ENCODE measurements around the gene MLLT10.

- TF ChIP-seq SP1 (CRISPR knock-in tag; conservative IDR thresholded peaks at IDR 0.05) (no peak), ELF4 (CRISPR knock-in tag; IDR thresholded peaks at IDR 0.05; ENCODE audit: low read depth) (no peak), CTCF (IDR thresholded peaks at IDR 0.05) (no peak), FOXJ3 (CRISPR knock-in tag; IDR thresholded peaks at IDR 0.05; ENCODE audit: borderline replicate concordance) (no peak), FOXP1 (CRISPR knock-in tag; IDR thresholded peaks at IDR 0.05; ENCODE audit: borderline replicate concordance) (no peak), MAX (CRISPR knock-in tag; IDR thresholded peaks at IDR 0.05) (no peak), RORB (CRISPR knock-in tag; IDR thresholded peaks at IDR 0.05) (no peak)
- TF ChIP-seq, protein P1, sequence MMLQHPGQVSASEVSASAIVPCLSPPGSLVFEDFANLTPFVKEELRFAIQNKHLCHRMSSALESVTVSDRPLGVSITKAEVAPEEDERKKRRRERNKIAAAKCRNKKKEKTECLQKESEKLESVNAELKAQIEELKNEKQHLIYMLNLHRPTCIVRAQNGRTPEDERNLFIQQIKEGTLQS (CRISPR knock-in tag; conservative IDR thresholded peaks at IDR 0.05), result no peak
- TF ChIP-seq, protein P2, sequence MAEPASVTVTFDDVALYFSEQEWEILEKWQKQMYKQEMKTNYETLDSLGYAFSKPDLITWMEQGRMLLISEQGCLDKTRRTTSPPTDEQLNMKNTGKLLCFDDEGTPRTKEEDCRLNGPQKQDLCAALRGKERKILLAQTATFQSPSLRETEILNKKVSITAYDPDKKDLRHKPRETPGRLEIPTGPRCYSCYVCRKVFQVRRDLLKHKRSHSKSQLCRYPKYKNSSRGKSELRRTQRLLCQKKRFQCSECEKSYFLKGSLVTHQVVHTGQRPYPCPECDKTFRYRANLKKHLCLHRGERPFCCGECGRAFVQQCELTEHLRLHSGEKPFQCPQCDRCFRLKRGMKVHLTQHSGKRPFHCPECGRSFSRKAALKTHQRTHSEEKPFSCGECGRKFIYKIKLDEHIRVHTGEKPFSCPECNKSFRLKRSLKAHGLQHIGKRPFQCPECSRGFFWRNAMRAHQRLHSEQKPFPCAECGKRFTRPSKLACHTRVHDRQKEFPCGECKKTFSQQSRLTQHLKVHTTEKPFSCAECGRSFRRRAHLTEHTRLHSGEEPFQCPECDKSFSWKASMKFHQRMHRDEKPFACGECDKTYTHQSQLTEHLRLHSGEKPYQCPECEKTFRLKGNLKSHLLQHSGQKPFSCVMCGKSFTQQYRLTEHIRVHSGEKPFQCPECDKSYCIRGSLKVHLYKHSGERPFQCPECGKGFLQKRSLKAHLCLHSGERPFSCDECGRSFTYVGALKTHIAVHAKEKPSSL (CRISPR knock-in tag; conservative IDR thresholded peaks at IDR 0.05), result no peak
- TF ChIP-seq, protein P3, sequence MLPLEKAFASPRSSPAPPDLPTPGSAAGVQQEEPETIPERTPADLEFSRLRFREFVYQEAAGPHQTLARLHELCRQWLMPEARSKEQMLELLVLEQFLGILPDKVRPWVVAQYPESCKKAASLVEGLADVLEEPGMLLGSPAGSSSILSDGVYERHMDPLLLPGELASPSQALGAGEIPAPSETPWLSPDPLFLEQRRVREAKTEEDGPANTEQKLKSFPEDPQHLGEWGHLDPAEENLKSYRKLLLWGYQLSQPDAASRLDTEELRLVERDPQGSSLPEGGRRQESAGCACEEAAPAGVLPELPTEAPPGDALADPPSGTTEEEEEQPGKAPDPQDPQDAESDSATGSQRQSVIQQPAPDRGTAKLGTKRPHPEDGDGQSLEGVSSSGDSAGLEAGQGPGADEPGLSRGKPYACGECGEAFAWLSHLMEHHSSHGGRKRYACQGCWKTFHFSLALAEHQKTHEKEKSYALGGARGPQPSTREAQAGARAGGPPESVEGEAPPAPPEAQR (CRISPR knock-in tag; IDR thresholded peaks at IDR 0.05), result no peak
- TF ChIP-seq, protein P4, sequence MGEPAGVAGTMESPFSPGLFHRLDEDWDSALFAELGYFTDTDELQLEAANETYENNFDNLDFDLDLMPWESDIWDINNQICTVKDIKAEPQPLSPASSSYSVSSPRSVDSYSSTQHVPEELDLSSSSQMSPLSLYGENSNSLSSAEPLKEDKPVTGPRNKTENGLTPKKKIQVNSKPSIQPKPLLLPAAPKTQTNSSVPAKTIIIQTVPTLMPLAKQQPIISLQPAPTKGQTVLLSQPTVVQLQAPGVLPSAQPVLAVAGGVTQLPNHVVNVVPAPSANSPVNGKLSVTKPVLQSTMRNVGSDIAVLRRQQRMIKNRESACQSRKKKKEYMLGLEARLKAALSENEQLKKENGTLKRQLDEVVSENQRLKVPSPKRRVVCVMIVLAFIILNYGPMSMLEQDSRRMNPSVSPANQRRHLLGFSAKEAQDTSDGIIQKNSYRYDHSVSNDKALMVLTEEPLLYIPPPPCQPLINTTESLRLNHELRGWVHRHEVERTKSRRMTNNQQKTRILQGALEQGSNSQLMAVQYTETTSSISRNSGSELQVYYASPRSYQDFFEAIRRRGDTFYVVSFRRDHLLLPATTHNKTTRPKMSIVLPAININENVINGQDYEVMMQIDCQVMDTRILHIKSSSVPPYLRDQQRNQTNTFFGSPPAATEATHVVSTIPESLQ (CRISPR knock-in tag; IDR thresholded peaks at IDR 0.05), result no peak
Observed at GRCh38 chr10:21602313-21602712, 68.3 kb downstream of the MLLT10 start.

Measured in WTC11 (cell line).